Measurements from ENCODE around the gene FDX2. TPM values are rescaled to one million over a fixed set of nuclear protein-coding genes. Genes with fewer than 3 reads are reported as not detected.

FDX2 gene
- total RNA-seq, 1 experiment from 2014 or later, result 25.5 TPM

- Histone ChIP-seq H3K9me3 (replicated peaks) (no peaks in the 10 kb centered on the region), H3K4me3 (no peak overlapping the region), H3K27me3 (replicated peaks) (no peaks in the 10 kb centered on the region), H3K4me1 (replicated peaks) (no peaks in the 10 kb centered on the region), H3K36me3 (peaks cover 99% of the 10 kb centered on the region), H3K27ac (no peak overlapping the region)
- no peak for DNase-seq (ENCODE audit: low read depth in 1 of 2, low spot score in 2 of 2)
Measured at GRCh38 chr19:10325732-10326131, 9.9 kb upstream of the FDX2 start.

GRCh38 chr19:10321874-10322835 lies 6.3 kb upstream of the FDX2 start:
- peaks cover 89% of the 10 kb centered on the region for H3K36me3 ChIP-seq
- H3K27ac ChIP-seq, result no peak overlapping the region
- no peaks in the 10 kb centered on the region for H3K4me1 ChIP-seq (replicated peaks)
- no peak for DNase-seq (ENCODE audit: low read depth in 1 of 2, low spot score in 2 of 2)
- no peaks in the 10 kb centered on the region for H3K9me3 ChIP-seq (replicated peaks)
- H3K27me3 ChIP-seq (replicated peaks), result no peaks in the 10 kb centered on the region
- no peak overlapping the region for H3K4me3 ChIP-seq

- no peak for DNase-seq (ENCODE audit: low read depth in 1 of 2, low spot score in 2 of 2)
- Histone ChIP-seq H3K9me3 (replicated peaks) (no peaks in the 10 kb centered on the region), H3K4me1 (replicated peaks) (no peaks in the 10 kb centered on the region), H3K4me3 (no peak overlapping the region), H3K27me3 (replicated peaks) (no peaks in the 10 kb centered on the region), H3K36me3 (peaks cover 90% of the 10 kb centered on the region), H3K27ac (no peak overlapping the region)
Measured at GRCh38 chr19:10321417-10321797, 5.6 kb upstream of the FDX2 start.

GRCh38 chr19:10320602-10321416 lies 5.0 kb upstream of the FDX2 start:
- DNase-seq (ENCODE audit: low read depth in 1 of 2, low spot score in 2 of 2), result no peak
- Histone ChIP-seq H3K4me3 (no peak overlapping the region), H3K9me3 (replicated peaks) (no peaks in the 10 kb centered on the region), H3K36me3 (peaks cover 90% of the 10 kb centered on the region), H3K27ac (no peak overlapping the region), H3K4me1 (replicated peaks) (0 out of 2 replicates have a peak, but pooled peaks cover 3% of the 10 kb centered on the region), H3K27me3 (replicated peaks) (no peaks in the 10 kb centered on the region)

GRCh38 chr19:10318807-10319682 lies 3.2 kb upstream of the FDX2 start:
- Histone ChIP-seq H3K9me3 (replicated peaks) (no peaks in the 10 kb centered on the region), H3K27me3 (replicated peaks) (no peaks in the 10 kb centered on the region), H3K27ac (no peak overlapping the region), H3K36me3 (peaks cover 81% of the 10 kb centered on the region), H3K4me1 (replicated peaks) (peaks cover 7% of the 10 kb centered on the region; the same call in 1 of the 2 replicates), H3K4me3 (no peak overlapping the region)
- no peak for DNase-seq (ENCODE audit: low read depth in 1 of 2, low spot score in 2 of 2)

- Histone ChIP-seq H3K4me3 (no peak overlapping the region), H3K4me1 (replicated peaks) (peaks cover 7% of the 10 kb centered on the region; the same call in 1 of the 2 replicates)
Measured at GRCh38 chr19:10317857-10318462, 2.1 kb upstream of the FDX2 start.

GRCh38 chr19:10317045-10317856 lies 1.4 kb upstream of the FDX2 start:
- Histone ChIP-seq H3K36me3 (peaks cover 71% of the 10 kb centered on the region), H3K27ac (no peak overlapping the region), H3K27me3 (replicated peaks) (no peaks in the 10 kb centered on the region), H3K9me3 (replicated peaks) (no peaks in the 10 kb centered on the region), H3K4me3 (no peak overlapping the region), H3K4me1 (replicated peaks) (peaks cover 7% of the 10 kb centered on the region; the same call in 1 of the 2 replicates)
- no peak for DNase-seq (ENCODE audit: low read depth in 1 of 2, low spot score in 2 of 2)

More at GRCh38 chr19:10317857-10318462, 2.1 kb upstream of the FDX2 start:
- Histone ChIP-seq H3K27ac (no peak overlapping the region), H3K36me3 (peaks cover 75% of the 10 kb centered on the region), H3K9me3 (replicated peaks) (no peaks in the 10 kb centered on the region), H3K27me3 (replicated peaks) (no peaks in the 10 kb centered on the region)
- no peak for DNase-seq (ENCODE audit: low read depth in 1 of 2, low spot score in 2 of 2)

GRCh38 chr19:10316229-10317044 lies 622 bp upstream of the FDX2 start:
- Histone ChIP-seq H3K27ac (no peak overlapping the region), H3K27me3 (replicated peaks) (no peaks in the 10 kb centered on the region), H3K4me1 (replicated peaks) (peaks cover 7% of the 10 kb centered on the region; the same call in 1 of the 2 replicates), H3K9me3 (replicated peaks) (no peaks in the 10 kb centered on the region), H3K36me3 (peaks cover 63% of the 10 kb centered on the region), H3K4me3 (peak overlapping the region; percentile 65)
- DNase-seq (ENCODE audit: low read depth in 1 of 2, low spot score in 2 of 2), result no peak

GRCh38 chr19:10309423-10309822 lies 6.4 kb downstream of the FDX2 start, which contains the start of gene ZGLP1:
Gene ZGLP1, minus strand, starts transcription at chr19:10309815.
- Histone ChIP-seq H3K4me3 (no peak within 1 kb of the TSS), H3K27me3 (replicated peaks) (no peaks in the 10 kb centered on the region), H3K4me1 (replicated peaks) (peaks cover 14% of the 10 kb centered on the region), H3K9me3 (replicated peaks) (no peaks in the 10 kb centered on the region), H3K27ac (no peak within 1 kb of the TSS), H3K36me3 (peaks cover 26% of the 10 kb centered on the region)
- DNase-seq (ENCODE audit: low read depth in 1 of 2, low spot score in 2 of 2), result no peak

- no peak overlapping the region for H3K4me3 ChIP-seq
- DNase-seq (ENCODE audit: low read depth in 1 of 2, low spot score in 2 of 2), result no peak
- peaks cover 25% of the 10 kb centered on the region for H3K4me1 ChIP-seq (replicated peaks)
- no peaks in the 10 kb centered on the region for H3K27me3 ChIP-seq (replicated peaks)
- no peak overlapping the region for H3K27ac ChIP-seq
- H3K36me3 ChIP-seq, result peaks cover 13% of the 10 kb centered on the region; the same call in 1 of the 2 replicates
- H3K9me3 ChIP-seq (replicated peaks), result no peaks in the 10 kb centered on the region
Measured at GRCh38 chr19:10306327-10306726, 9.5 kb downstream of the FDX2 start.

GRCh38 chr19:10305139-10305806 lies 10.5 kb downstream of the FDX2 start:
- no peak overlapping the region for H3K4me3 ChIP-seq
- no peaks in the 10 kb centered on the region for H3K9me3 ChIP-seq (replicated peaks)
- H3K27ac ChIP-seq, result peak overlapping the region; percentile 42; the same call in 1 of the 2 replicates
- no peaks in the 10 kb centered on the region for H3K27me3 ChIP-seq (replicated peaks)
- peaks cover 13% of the 10 kb centered on the region; the same call in 1 of the 2 replicates for H3K36me3 ChIP-seq
- DNase-seq (ENCODE audit: low read depth in 1 of 2, low spot score in 2 of 2), result no peak
- peaks cover 25% of the 10 kb centered on the region for H3K4me1 ChIP-seq (replicated peaks)

Data from SJSA1 (cell line).